HepG2 (cell line): ENCODE data around the gene CSH1.

ENCODE experiments used
- NFYB ChIP-seq: sonication (generic); formaldehyde crosslinking; IDR thresholded peaks from 2 replicates; pipeline ENCODE4 v1.4.0; 2020; ENCODE audit warnings: missing genetic modification reagents
- ZNF549 ChIP-seq: sonication (generic); formaldehyde crosslinking; IDR thresholded peaks from 2 replicates; pipeline ENCODE4 v1.5.0; 2020; ENCODE audit warnings: missing genetic modification reagents

- no peak for TF ChIP-seq NFYB (CRISPR knock-in tag)
- TF ChIP-seq ZNF549, result no peak
Observed at GRCh38 chr17:63931981-63932561, 35.7 kb upstream of the CSH1 start, which contains the start of gene CD79B.
